BE2C (cell line): ENCODE data around the gene SBF2.
A peak's percentile ranks its signal among the peaks of the same experiment; 100 is the strongest.

Source experiments
- DNase-seq: peaks from one replicate; pipeline ENCODE4 v3.0.0-alpha.2; 2020
- H3K27me3 ChIP-seq: fragments of 250-450 bp; sonication (Bioruptor Pico); 2 replicates; pipeline ENCODE4 v1.5.1; 2020; ENCODE audit warnings: mild to moderate bottlenecking
- H3K36me3 ChIP-seq: fragments of 250-450 bp; sonication (Bioruptor Pico); 2 replicates; pipeline ENCODE4 v1.5.1; 2020; ENCODE audit warnings: mild to moderate bottlenecking
- H3K4me1 ChIP-seq: fragments of 250-450 bp; sonication (Bioruptor Pico); 2 replicates; pipeline ENCODE4 v1.5.1; 2020
- H3K4me3 ChIP-seq: 2 replicates; pipeline ENCODE4 v1.5.1; 2011; ENCODE audit warnings: low read depth, low read length
- H3K9me3 ChIP-seq: fragments of 250-450 bp; sonication (Bioruptor Pico); 2 replicates; pipeline ENCODE4 v1.5.1; 2020
- TF ChIP-seq, protein P1 (sequence below): IDR thresholded peaks from 2 replicates; pipeline ENCODE4 v1.5.1; 2012; ENCODE audit warnings: mild to moderate bottlenecking, low read depth, low read length

Gene SBF2

GRCh38 chr11:10067629-10068300, 226.3 kb downstream of the SBF2 start:
- H3K36me3 ChIP-seq: no peaks in the 10 kb centered on the region
- H3K4me3 ChIP-seq: no peak overlapping the region
- H3K4me1 ChIP-seq: no peaks in the 10 kb centered on the region; the same call in 1 of the 2 replicates
- H3K27me3 ChIP-seq: no peaks in the 10 kb centered on the region
- H3K9me3 ChIP-seq: no peaks in the 10 kb centered on the region
- TF ChIP-seq, protein P1, sequence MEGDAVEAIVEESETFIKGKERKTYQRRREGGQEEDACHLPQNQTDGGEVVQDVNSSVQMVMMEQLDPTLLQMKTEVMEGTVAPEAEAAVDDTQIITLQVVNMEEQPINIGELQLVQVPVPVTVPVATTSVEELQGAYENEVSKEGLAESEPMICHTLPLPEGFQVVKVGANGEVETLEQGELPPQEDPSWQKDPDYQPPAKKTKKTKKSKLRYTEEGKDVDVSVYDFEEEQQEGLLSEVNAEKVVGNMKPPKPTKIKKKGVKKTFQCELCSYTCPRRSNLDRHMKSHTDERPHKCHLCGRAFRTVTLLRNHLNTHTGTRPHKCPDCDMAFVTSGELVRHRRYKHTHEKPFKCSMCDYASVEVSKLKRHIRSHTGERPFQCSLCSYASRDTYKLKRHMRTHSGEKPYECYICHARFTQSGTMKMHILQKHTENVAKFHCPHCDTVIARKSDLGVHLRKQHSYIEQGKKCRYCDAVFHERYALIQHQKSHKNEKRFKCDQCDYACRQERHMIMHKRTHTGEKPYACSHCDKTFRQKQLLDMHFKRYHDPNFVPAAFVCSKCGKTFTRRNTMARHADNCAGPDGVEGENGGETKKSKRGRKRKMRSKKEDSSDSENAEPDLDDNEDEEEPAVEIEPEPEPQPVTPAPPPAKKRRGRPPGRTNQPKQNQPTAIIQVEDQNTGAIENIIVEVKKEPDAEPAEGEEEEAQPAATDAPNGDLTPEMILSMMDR: no peak
- DNase-seq: peak; percentile 12

DNA sequence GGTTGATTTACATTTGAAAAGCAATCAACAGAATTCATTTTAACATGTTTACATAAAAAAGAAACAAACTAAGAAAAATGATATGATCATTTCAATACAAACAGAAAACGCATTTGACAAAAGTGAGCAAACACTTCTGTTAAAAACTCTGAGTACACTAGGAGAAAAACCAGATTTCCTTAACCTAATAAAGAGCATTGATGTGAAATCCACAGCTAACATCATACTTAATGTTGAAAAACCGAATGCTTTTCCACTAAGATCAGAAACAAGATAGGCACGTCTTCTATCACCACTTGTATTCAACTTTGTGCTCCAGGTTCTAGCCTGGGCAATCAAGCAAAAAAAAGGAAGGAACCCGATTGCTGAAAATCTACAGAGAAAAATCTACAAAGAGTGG, 227.6 kb downstream of the SBF2 start:
- Histone ChIP-seq H3K36me3 (no peaks in the 10 kb centered on the region), H3K27me3 (no peaks in the 10 kb centered on the region), H3K4me1 (no peaks in the 10 kb centered on the region; the same call in 1 of the 2 replicates), H3K9me3 (no peaks in the 10 kb centered on the region), H3K4me3 (no peak overlapping the region)
- TF ChIP-seq, protein P1: no peak
- DNase-seq: no peak

DNA sequence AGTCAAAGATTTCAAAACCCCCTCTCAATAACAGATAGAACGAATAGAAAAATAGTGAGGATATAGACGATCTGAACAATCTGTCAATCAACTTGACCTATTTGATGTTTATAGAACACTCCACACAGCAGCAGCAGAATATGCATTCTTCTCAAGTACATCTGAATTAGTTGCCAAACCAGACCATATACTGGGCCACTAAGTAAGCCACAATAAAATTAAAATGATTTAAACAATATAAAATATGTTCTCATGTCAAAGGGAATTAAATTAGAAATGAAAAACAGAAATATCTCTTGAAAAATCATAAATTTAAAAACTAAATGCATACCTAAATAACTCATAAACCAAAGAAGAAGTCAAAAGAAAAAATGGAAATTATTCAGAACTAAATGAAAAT, 229.2 kb downstream of the SBF2 start:
- DNase-seq: no peak
- Histone ChIP-seq H3K36me3 (no peaks in the 10 kb centered on the region), H3K27me3 (no peaks in the 10 kb centered on the region), H3K9me3 (no peaks in the 10 kb centered on the region), H3K4me3 (no peak overlapping the region), H3K4me1 (no peaks in the 10 kb centered on the region; the same call in 1 of the 2 replicates)
- TF ChIP-seq, protein P1: no peak

DNA sequence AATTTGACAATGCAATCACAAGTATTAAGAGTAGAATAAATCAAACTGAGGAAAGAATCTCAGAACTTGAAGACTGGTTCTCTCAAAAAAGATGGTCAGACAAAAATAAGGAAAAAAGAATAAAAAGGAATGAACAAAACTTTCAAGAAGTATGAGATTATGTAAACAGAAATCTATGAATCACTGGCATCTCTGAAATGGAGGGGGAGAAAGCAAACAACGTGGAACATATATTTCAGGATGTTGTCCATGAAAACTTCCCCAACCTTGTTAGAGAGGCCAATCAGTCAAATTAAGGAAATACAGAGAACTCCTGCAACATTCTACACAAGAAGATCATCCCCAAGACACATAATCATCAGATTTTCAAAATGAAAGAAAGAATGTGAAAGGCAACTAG, 235.7 kb downstream of the SBF2 start:
- Histone ChIP-seq H3K4me3 (no peak overlapping the region), H3K27me3 (no peaks in the 10 kb centered on the region), H3K36me3 (no peaks in the 10 kb centered on the region), H3K9me3 (no peaks in the 10 kb centered on the region), H3K4me1 (no peaks in the 10 kb centered on the region)
- DNase-seq: no peak
- TF ChIP-seq, protein P1: no peak

DNA sequence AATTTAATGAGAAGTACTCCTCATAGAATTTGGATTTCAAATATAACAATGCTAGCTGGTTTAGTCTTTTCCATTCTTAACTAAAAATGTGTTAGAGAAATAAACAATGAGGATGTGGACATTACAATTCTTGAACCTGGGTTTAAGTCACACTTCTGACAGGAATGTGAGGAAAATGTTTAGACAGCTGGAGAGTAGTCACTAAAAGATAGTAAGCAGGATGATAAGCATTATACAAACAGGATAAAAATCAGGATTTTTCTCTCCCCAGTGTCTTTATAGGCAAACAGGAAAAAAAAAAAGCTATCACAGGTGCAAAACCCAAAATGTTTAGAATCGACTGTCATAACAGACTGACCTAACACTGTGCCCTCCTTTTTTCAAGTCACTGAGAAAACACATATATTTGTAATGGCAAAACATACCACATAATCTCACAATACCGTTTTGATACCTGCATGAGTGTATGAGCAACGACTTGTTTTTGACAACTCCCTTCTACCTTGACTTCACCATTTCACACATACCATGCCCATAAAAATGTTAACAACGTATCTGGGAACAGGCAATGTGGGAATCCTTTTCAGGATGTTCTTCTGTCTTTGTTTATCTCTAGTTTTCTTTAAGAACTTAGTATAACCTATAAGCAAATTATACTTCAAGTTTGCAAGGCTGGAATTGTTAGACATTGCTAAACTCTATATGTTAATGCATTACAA, 242.0 kb downstream of the SBF2 start:
- no peaks in the 10 kb centered on the region for H3K27me3 ChIP-seq
- no peaks in the 10 kb centered on the region for H3K36me3 ChIP-seq
- H3K4me1 ChIP-seq: no peaks in the 10 kb centered on the region
- DNase-seq: no peak
- H3K9me3 ChIP-seq: no peaks in the 10 kb centered on the region
- H3K4me3 ChIP-seq: no peak overlapping the region
- TF ChIP-seq, protein P1: no peak

- no peaks in the 10 kb centered on the region for H3K36me3 ChIP-seq
- TF ChIP-seq, protein P1: no peak
- no peak for DNase-seq
- H3K4me1 ChIP-seq: no peaks in the 10 kb centered on the region
- no peaks in the 10 kb centered on the region for H3K9me3 ChIP-seq
- H3K27me3 ChIP-seq: no peaks in the 10 kb centered on the region
- no peak overlapping the region for H3K4me3 ChIP-seq
Observed at GRCh38 chr11:10050561-10050960, 243.5 kb downstream of the SBF2 start.
